Panc1 (cell line): Measurements from ENCODE around the gene HACD3. TPM values are rescaled to one million over a fixed set of nuclear protein-coding genes. Genes with fewer than 3 reads are reported as not detected.

Experiments used
- ATAC-seq: fragments of 200-7000 bp; cut with Tn5 transposase; 2 replicates; pipeline ENCODE4 v1.9.1; 2020; ENCODE audit warnings: mild to moderate bottlenecking, moderate library complexity
- BruUV-seq: library from RNA; stranded (reverse); fragments of 400-500 nt; replicated peaks from 2 replicates; lab custom pipeline; 2021; lab: Mats Ljungman, UMichigan
- CTCF ChIA-PET: fragments of 300-600 bp; sonication (Branson Sonifier 250); formaldehyde crosslinking; loops from one replicate; lab custom pipeline; 2022; ENCODE audit warnings: antibody characterized with exemption; lab: Charles Lee
- POLR2A ChIA-PET: fragments of 300-600 bp; sonication (Branson Sonifier 250); formaldehyde crosslinking; loops from one replicate; lab custom pipeline; 2022; ENCODE audit warnings: antibody characterized with exemption; lab: Charles Lee
- DNase-seq: peaks from one replicate; pipeline ENCODE4 v3.0.0-alpha.2; 2010; ENCODE audit warnings: low read depth, low spot score
- H3K27ac ChIP-seq: 2 replicates; pipeline ENCODE4 v1.5.1; 2011; ENCODE audit warnings: mild to moderate bottlenecking, low read length, inconsistent platforms
- H3K27me3 ChIP-seq: fragments of 200-500 bp; sonication (Bioruptor generic); 2 replicates; pipeline ENCODE4 v1.6.0; 2014; ENCODE audit warnings: low read length, inconsistent platforms; ENCODE audit not compliant: control insufficient read depth, insufficient read depth
- H3K36me3 ChIP-seq: fragments of 200-500 bp; sonication (Bioruptor generic); 2 replicates; pipeline ENCODE4 v1.5.1; 2014; ENCODE audit warnings: inconsistent platforms, mild to moderate bottlenecking, low read length, moderate library complexity; ENCODE audit not compliant: control insufficient read depth, insufficient read depth
- H3K4me1 ChIP-seq: 2 replicates; pipeline ENCODE4 v1.5.1; 2011; ENCODE audit warnings: inconsistent platforms, mild to moderate bottlenecking, low read length, moderate library complexity; ENCODE audit not compliant: control insufficient read depth, insufficient read depth
- H3K4me3 ChIP-seq, 2 experiments: 2 replicates each; pipeline ENCODE4 v1.5.1; 2011 to 2012; ENCODE audit warnings: low read depth in 2 of 2, low read length in 2 of 2, mild to moderate bottlenecking in 2 of 2, inconsistent platforms in 1 of 2, moderate library complexity in 1 of 2
- H3K9me3 ChIP-seq: fragments of 200-500 bp; sonication (Bioruptor generic); 2 replicates; pipeline ENCODE4 v1.5.1; 2014; ENCODE audit warnings: low read depth, mild to moderate bottlenecking, inconsistent platforms, low read length, moderate library complexity; ENCODE audit not compliant: control insufficient read depth, insufficient read depth
- CTCF ChIP-seq: fragments of 450-650 bp; IDR thresholded peaks from 2 replicates; pipeline ENCODE4 v1.5.1; 2017; ENCODE audit warnings: mild to moderate bottlenecking
- POLR2AphosphoS5 ChIP-seq: IDR thresholded peaks from 2 replicates; pipeline ENCODE4 v1.6.1; 2012; ENCODE audit warnings: mild to moderate bottlenecking, low read depth, low read length, moderate library complexity
- REST ChIP-seq, 2 experiments: IDR thresholded peaks; 2 replicates each; pipeline ENCODE4 v1.6.1; 2011 to 2012; ENCODE audit warnings: low read depth in 2 of 2, control low read depth in 1 of 2, low read length in 1 of 2, mild to moderate bottlenecking in 1 of 2, moderate library complexity in 1 of 2; ENCODE audit not compliant: insufficient read depth in 1 of 2
- SIN3A ChIP-seq: IDR thresholded peaks from 2 replicates; pipeline ENCODE4 v1.6.1; 2012; ENCODE audit warnings: low read depth, mild to moderate bottlenecking, low read length, moderate library complexity, borderline replicate concordance; ENCODE audit not compliant: insufficient read depth
- TCF7L2 ChIP-seq: IDR thresholded peaks from 2 replicates; pipeline ENCODE4 v1.6.1; 2011; ENCODE audit warnings: mild to moderate bottlenecking, low read depth, low read length, inconsistent platforms
- in situ Hi-C: cut with HindIII; loops from 2 replicates; pipeline ENCODE4 v1.10.0; 2016; ENCODE audit warnings: low sequenced_read_pairs, low pct_unique_long_range_greater_than_20kb
- intact Hi-C: fragments of 100-400 bp; cut with micrococcal nuclease; formaldehyde crosslinking; loops from one replicate; pipeline ENCODE4 v1.10.0; 2022; ENCODE audit not compliant: unreplicated experiment
- total RNA-seq: library from RNA; stranded (reverse); gene quantifications from one replicate; pipeline ENCODE4 v1.2.1, GENCODE V29; 2021; ENCODE audit not compliant: unreplicated experiment

HACD3 gene
- total RNA-seq, 1 experiment from 2014 or later: 83.2 TPM

GRCh38 chr15:65524226-65524625, 6.0 kb upstream of the HACD3 start:
- no TSS peak for BruUV-seq
- no peaks in the 10 kb centered on the region for H3K36me3 ChIP-seq
- intact Hi-C loops: no loop called here
- in situ Hi-C loops: no loop called here
- H3K4me3 ChIP-seq: no peak overlapping the region
- TF ChIP-seq CTCF (no peak), REST (IDR thresholded peaks at IDR 0.05; ENCODE audit: insufficient read depth in 1 of 2, low read depth in 2 of 2, low read length in 1 of 2) (no peak), SIN3A (no peak), POLR2AphosphoS5 (no peak), TCF7L2 (no peak)
- ChIA-PET CTCF (no interaction called here), POLR2A (interaction anchor here (0.7 kb wide), 1 partner anchor 8 kb away, joined by 6 read pairs; no protein-coding TSS in a partner anchor)
- no peak overlapping the region for H3K27ac ChIP-seq
- no peak for ATAC-seq
- H3K27me3 ChIP-seq: no peaks in the 10 kb centered on the region
- H3K9me3 ChIP-seq: no peaks in the 10 kb centered on the region
- H3K4me1 ChIP-seq: no peaks in the 10 kb centered on the region
- DNase-seq: no peak

- H3K27ac ChIP-seq: no peak overlapping the region
- BruUV-seq: no TSS peak
- H3K9me3 ChIP-seq: no peaks in the 10 kb centered on the region
- no peaks in the 10 kb centered on the region for H3K4me1 ChIP-seq
- in situ Hi-C loops: no loop called here
- no peaks in the 10 kb centered on the region for H3K27me3 ChIP-seq
- intact Hi-C loops: no loop called here
- POLR2A ChIA-PET: no interaction called here
- TF ChIP-seq REST (IDR thresholded peaks at IDR 0.05; ENCODE audit: insufficient read depth in 1 of 2, low read depth in 2 of 2, low read length in 1 of 2) (no peak), TCF7L2 (no peak), POLR2AphosphoS5 (no peak), SIN3A (no peak), CTCF (no peak)
- ATAC-seq (no peak), DNase-seq (no peak)
- CTCF ChIA-PET: no interaction called here
- no peaks in the 10 kb centered on the region for H3K36me3 ChIP-seq
- no peak overlapping the region for H3K4me3 ChIP-seq
Observed at GRCh38 chr15:65525622-65526021, 4.6 kb upstream of the HACD3 start.
